Lung (tissue), 12 donors: ENCODE results near the gene RGN. TPM values are rescaled to one million over a fixed set of nuclear protein-coding genes. Genes with fewer than 3 reads are reported as not detected.

Experiments used
- ATAC-seq: fragments of 200-7000 bp; cut with Tn5 transposase; one replicate; pipeline ENCODE4 v1.9.1; 2020; ENCODE audit warnings: moderate number of reproducible peaks; ENCODE audit not compliant: insufficient read depth, low FRiP score
- DNase-seq, 3 donors: peaks; one replicate each; pipeline ENCODE4 v3.0.0-alpha.2; 2013 to 2017
- H3K27ac ChIP-seq, 2 donors: one replicate each; pipeline ENCODE4 v1.5.1; 2013; ENCODE audit warnings: mild to moderate bottlenecking in 2 of 2, moderate library complexity in 2 of 2, control low read depth in 1 of 2, inconsistent platforms in 1 of 2, low read depth in 1 of 2, low read length in 1 of 2
- H3K27me3 ChIP-seq, 3 donors: one replicate each; pipeline ENCODE4 v1.5.1; 2013; ENCODE audit warnings: low read length in 2 of 3; ENCODE audit not compliant: control insufficient read depth in 3 of 3, insufficient read depth in 3 of 3
- H3K36me3 ChIP-seq, 4 donors: one replicate each; pipeline ENCODE4 v1.5.1; 2013; ENCODE audit warnings: low read length in 4 of 4, mild to moderate bottlenecking in 1 of 4, moderate library complexity in 1 of 4; ENCODE audit not compliant: control insufficient read depth in 4 of 4, insufficient read depth in 4 of 4
- H3K4me1 ChIP-seq, 5 donors: one replicate each; pipeline ENCODE4 v1.5.1; 2013; ENCODE audit warnings: low read length in 5 of 5, mild to moderate bottlenecking in 2 of 5, moderate library complexity in 1 of 5; ENCODE audit not compliant: control insufficient read depth in 5 of 5, insufficient read depth in 5 of 5
- H3K4me3 ChIP-seq: one replicate; pipeline ENCODE4 v1.5.1; 2013; ENCODE audit warnings: mild to moderate bottlenecking, control low read depth, moderate library complexity
- H3K9ac ChIP-seq, 2 donors: one replicate each; pipeline ENCODE4 v1.5.1; 2013; ENCODE audit warnings: low read length in 2 of 2, control low read depth in 1 of 2; ENCODE audit not compliant: insufficient read depth in 1 of 2
- H3K9me3 ChIP-seq, 4 donors: one replicate each; pipeline ENCODE4 v1.5.1; 2013; ENCODE audit warnings: low read length in 3 of 4, mild to moderate bottlenecking in 1 of 4, moderate library complexity in 1 of 4; ENCODE audit not compliant: control insufficient read depth in 4 of 4, insufficient read depth in 3 of 4
- WGBS, 2 donors: extraction: QIAGEN DNeasy Blood & Tissue Kit; methylation state at CpG; one replicate each; pipeline ENCODE4 v1.1.7; 2013; 5-methylcytosine and 5-hydroxymethylcytosine counted together
- polyA plus RNA-seq, 2 donors: library from polyadenylated mRNA; stranded (reverse); fragments of 200-250 nt; gene quantifications; one replicate each; pipeline ENCODE4 v1.2.1, GENCODE V29; 2013
- total RNA-seq, 2 donors: library from RNA; depleted of rRNA in 1 of 2; stranded (reverse); fragments of >200 nt in 1 of 2; gene quantifications; one replicate each; pipeline ENCODE4 v1.2.1, GENCODE V29; 2014 to 2021
- TF ChIP-seq, protein P1 (sequence below): IDR thresholded peaks from 2 replicates; pipeline ENCODE4 v1.5.1; 2012; ENCODE audit warnings: mild to moderate bottlenecking; ENCODE audit errors: control extremely low read depth, extremely low read depth
- donor health status: control.
- donor health status: control.
- donor health status: Bipolar disorder and iron deficiency.
- donor health status: healthy.
- donor health status: DM: yes; HTN: yes; CAD: no.

Gene RGN
- total and polyA plus RNA-seq, 4 donors, result 4.1 to 15.8 (median 10.9) TPM

GRCh38 chrX:47063179-47063578 is 15.1 kb upstream of the RGN start:
- no peak for DNase-seq

GRCh38 chrX:47068214-47068613 is 10.0 kb upstream of the RGN start:
- TF ChIP-seq, protein P1, sequence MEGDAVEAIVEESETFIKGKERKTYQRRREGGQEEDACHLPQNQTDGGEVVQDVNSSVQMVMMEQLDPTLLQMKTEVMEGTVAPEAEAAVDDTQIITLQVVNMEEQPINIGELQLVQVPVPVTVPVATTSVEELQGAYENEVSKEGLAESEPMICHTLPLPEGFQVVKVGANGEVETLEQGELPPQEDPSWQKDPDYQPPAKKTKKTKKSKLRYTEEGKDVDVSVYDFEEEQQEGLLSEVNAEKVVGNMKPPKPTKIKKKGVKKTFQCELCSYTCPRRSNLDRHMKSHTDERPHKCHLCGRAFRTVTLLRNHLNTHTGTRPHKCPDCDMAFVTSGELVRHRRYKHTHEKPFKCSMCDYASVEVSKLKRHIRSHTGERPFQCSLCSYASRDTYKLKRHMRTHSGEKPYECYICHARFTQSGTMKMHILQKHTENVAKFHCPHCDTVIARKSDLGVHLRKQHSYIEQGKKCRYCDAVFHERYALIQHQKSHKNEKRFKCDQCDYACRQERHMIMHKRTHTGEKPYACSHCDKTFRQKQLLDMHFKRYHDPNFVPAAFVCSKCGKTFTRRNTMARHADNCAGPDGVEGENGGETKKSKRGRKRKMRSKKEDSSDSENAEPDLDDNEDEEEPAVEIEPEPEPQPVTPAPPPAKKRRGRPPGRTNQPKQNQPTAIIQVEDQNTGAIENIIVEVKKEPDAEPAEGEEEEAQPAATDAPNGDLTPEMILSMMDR, result no peak
- Histone ChIP-seq H3K4me3 (no peak overlapping the region), H3K9ac (no peak overlapping the region), H3K27ac (no peak overlapping the region), H3K9me3 (no peaks in the 10 kb centered on the region), H3K4me1 (no peaks in the 10 kb centered on the region), H3K36me3 (no peaks in the 10 kb centered on the region), H3K27me3 (peaks cover 2 to 16% (median 10%) of the 10 kb centered on the region in 3 donors)
- 55 to 56% methylated on average over 3 of the region's 3 CpGs for WGBS, 2 donors
- no peak for ATAC-seq
- DNase-seq, result no peak

More at GRCh38 chrX:47063179-47063578, 15.1 kb upstream of the RGN start:
- no peak for ATAC-seq
- Histone ChIP-seq H3K4me3 (no peak overlapping the region), H3K9me3 (no peaks in the 10 kb centered on the region), H3K36me3 (no peaks in the 10 kb centered on the region), H3K27me3 (peaks cover 2 to 53% (median 19%) of the 10 kb centered on the region in 3 donors), H3K27ac (no peak overlapping the region), H3K4me1 (peaks cover 0 to 1% (median 0%) of the 10 kb centered on the region in 5 donors), H3K9ac (no peak overlapping the region)
- TF ChIP-seq, protein P1, result no peak
- 69 to 90% methylated on average over 2 of the region's 2 CpGs for WGBS, 2 donors

DNA sequence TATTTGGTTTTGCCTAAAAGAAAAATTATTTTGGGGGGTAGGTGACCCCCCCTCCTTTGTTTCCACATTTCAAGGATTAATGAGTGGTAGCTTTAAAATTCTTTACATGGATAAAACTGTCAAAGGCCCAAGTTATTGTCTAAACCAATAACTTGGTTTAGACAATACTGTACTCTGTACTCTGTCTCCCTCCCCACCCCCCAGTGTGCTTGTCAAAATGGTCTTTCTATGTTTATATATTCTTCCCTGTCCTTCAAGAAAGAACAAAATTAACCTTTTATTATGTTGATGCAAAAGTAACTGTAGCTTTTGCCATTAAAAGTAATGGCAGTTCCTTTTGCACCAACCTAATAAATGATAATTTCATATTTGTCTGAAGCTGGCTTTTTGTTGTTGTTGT is 9.5 kb upstream of the RGN start:
- Histone ChIP-seq H3K9ac (no peak overlapping the region), H3K9me3 (no peaks in the 10 kb centered on the region), H3K4me1 (no peaks in the 10 kb centered on the region), H3K27ac (no peak overlapping the region), H3K36me3 (no peaks in the 10 kb centered on the region), H3K4me3 (no peak overlapping the region), H3K27me3 (peaks cover 2 to 15% (median 9%) of the 10 kb centered on the region in 3 donors)
- TF ChIP-seq, protein P1, result no peak
- ATAC-seq (no peak), DNase-seq (no peak)
